HCT116 (cell line): ENCODE data around the gene STK32B. TPM values are rescaled to one million over a fixed set of nuclear protein-coding genes. Genes with fewer than 3 reads are reported as not detected.

ENCODE experiments used
- ATAC-seq: fragments of 200-7000 bp; cut with Tn5 transposase; 2 replicates; pipeline ENCODE4 v1.9.1; 2020; ENCODE audit warnings: mild to moderate bottlenecking, moderate library complexity
- BruUV-seq: library from RNA; stranded (reverse); fragments of 400-500 nt; replicated peaks from 2 replicates; lab custom pipeline; 2021; lab: Mats Ljungman, UMichigan
- CTCF ChIA-PET: fragments of 300-600 bp; sonication (Branson Sonifier 250); formaldehyde crosslinking; loops from one replicate; lab custom pipeline; 2021; ENCODE audit warnings: antibody characterized with exemption; lab: Charles Lee
- POLR2A ChIA-PET: fragments of 300-600, 350-600 bp; sonication (Branson Sonifier 250); formaldehyde crosslinking; loops from one replicate; lab custom pipeline; 2021; ENCODE audit warnings: antibody characterized with exemption; lab: Charles Lee
- RAD21 ChIA-PET, 2 experiments: fragments of 300-600 bp; sonication (Branson Sonifier 250); formaldehyde crosslinking; loops; one replicate each; lab custom pipeline; 2023; ENCODE audit warnings: low total read pairs in 2 of 2; ENCODE audit not compliant: uncharacterized antibody in 2 of 2, unreplicated experiment in 2 of 2, low non-redundant PET in 1 of 2; lab: Charles Lee
- DNase-seq: peaks from one replicate; pipeline ENCODE4 v3.0.0-alpha.2; 2010; ENCODE audit warnings: low read depth, low spot score
- H2AFZ ChIP-seq: fragments of 200-600 bp; shearing (Covaris generic), sonication (generic); 2 replicates; pipeline ENCODE4 v1.6.1; 2017; ENCODE audit warnings: low read depth, mixed run types, mixed read lengths, antibody characterized with exemption, low read length; ENCODE audit not compliant: poor library complexity, severe bottlenecking
- H3K27ac ChIP-seq: 2 replicates; pipeline ENCODE4 v1.5.1; 2012; ENCODE audit warnings: low read depth, low read length
- H3K27me3 ChIP-seq: fragments of 200-600 bp; sonication (generic); 2 replicates; pipeline ENCODE4 v1.6.1; 2016; ENCODE audit warnings: mixed run types, low read length, mixed read lengths; ENCODE audit not compliant: insufficient read depth
- H3K36me3 ChIP-seq, 2 experiments: fragments of 200-500 bp in 1 of 2; fragments of 200-600 bp in 1 of 2; sonication (Bioruptor generic) in 1 of 2; sonication (generic) in 1 of 2; 2 replicates each; pipeline versions ENCODE4 v1.5.1 to v1.6.1; 2014 to 2016; ENCODE audit warnings: low read length in 2 of 2, inconsistent platforms in 1 of 2, mixed read lengths in 1 of 2, mixed run types in 1 of 2; ENCODE audit not compliant: insufficient read depth in 2 of 2, control insufficient read depth in 1 of 2
- H3K4me1 ChIP-seq, 2 experiments: fragments of 200-600 bp in 1 of 2; sonication (generic) in 1 of 2; 2 replicates each; pipeline versions ENCODE4 v1.5.1 to v1.6.1; 2012 to 2017; ENCODE audit warnings: low read length in 2 of 2, inconsistent platforms in 1 of 2, mild to moderate bottlenecking in 1 of 2, mixed read lengths in 1 of 2, mixed run types in 1 of 2, moderate library complexity in 1 of 2; ENCODE audit not compliant: insufficient read depth in 2 of 2, control insufficient read depth in 1 of 2
- H3K4me2 ChIP-seq: fragments of 200-600 bp; sonication (generic); 2 replicates; pipeline ENCODE4 v1.6.1; 2017; ENCODE audit warnings: mixed run types, low read length, mixed read lengths
- H3K4me3 ChIP-seq, 2 experiments: fragments of 200-600 bp in 1 of 2; sonication (generic) in 1 of 2; replicated peaks in 1 of 2; 2 replicates each; pipeline ENCODE4 v1.5.1; 2011 to 2016; ENCODE audit warnings: low read length in 2 of 2, control low read depth in 1 of 2, low read depth in 1 of 2, mild to moderate bottlenecking in 1 of 2, mixed read lengths in 1 of 2, mixed run types in 1 of 2
- H3K79me2 ChIP-seq: fragments of 200-600 bp; sonication (generic); 2 replicates; pipeline ENCODE4 v1.6.1; 2017; ENCODE audit warnings: mild to moderate bottlenecking, mixed run types, low read length, moderate library complexity, mixed read lengths; ENCODE audit not compliant: insufficient read depth
- H3K9ac ChIP-seq: fragments of 200-600 bp; sonication (generic); 2 replicates; pipeline ENCODE4 v1.6.1; 2016; ENCODE audit warnings: low read length, mixed read lengths
- H3K9me2 ChIP-seq: fragments of 200-600 bp; sonication (generic), shearing (Covaris generic); 2 replicates; pipeline ENCODE4 v1.6.1; 2017; ENCODE audit warnings: mixed run types, mild to moderate bottlenecking, moderate library complexity; ENCODE audit not compliant: insufficient read depth
- H3K9me3 ChIP-seq, 2 experiments: fragments of 200-500 bp in 1 of 2; fragments of 200-600 bp in 1 of 2; sonication (Bioruptor generic) in 1 of 2; sonication (generic) in 1 of 2; 2 replicates each; pipeline ENCODE4 v1.6.1; 2014 to 2017; ENCODE audit warnings: low read length in 2 of 2, mixed read lengths in 2 of 2, inconsistent platforms in 1 of 2, low read depth in 1 of 2, mild to moderate bottlenecking in 1 of 2, mixed run types in 1 of 2, moderate library complexity in 1 of 2; ENCODE audit not compliant: control insufficient read depth in 1 of 2, insufficient read depth in 1 of 2
- H4K20me1 ChIP-seq: fragments of 200-600 bp; sonication (generic), shearing (Covaris generic); 2 replicates; pipeline ENCODE4 v1.6.1; 2017; ENCODE audit warnings: mixed run types, mild to moderate bottlenecking, moderate library complexity; ENCODE audit not compliant: insufficient read depth
- JUND ChIP-seq: IDR thresholded peaks from 2 replicates; pipeline ENCODE4 v1.6.1; 2012
- POLR2A ChIP-seq: IDR thresholded peaks from 2 replicates; pipeline ENCODE4 v1.7.0; 2011; ENCODE audit warnings: borderline replicate concordance; ENCODE audit not compliant: insufficient read depth, insufficient read length; ENCODE audit errors: extremely low read depth
- REST ChIP-seq: IDR thresholded peaks from 2 replicates; pipeline ENCODE4 v1.6.1; 2012; ENCODE audit warnings: low read depth
- SRF ChIP-seq: IDR thresholded peaks from 2 replicates; pipeline ENCODE4 v1.6.1; 2012; ENCODE audit warnings: low read depth
- TCF7L2 ChIP-seq: IDR thresholded peaks from 2 replicates; pipeline ENCODE4 v1.7.0; 2011; ENCODE audit warnings: borderline replicate concordance, inconsistent platforms; ENCODE audit not compliant: insufficient read depth, insufficient read length; ENCODE audit errors: extremely low read depth
- ZBTB33 ChIP-seq: IDR thresholded peaks from 2 replicates; pipeline ENCODE4 v1.6.1; 2011; ENCODE audit warnings: mild to moderate bottlenecking, low read length, moderate library complexity; ENCODE audit not compliant: insufficient replicate concordance; ENCODE audit errors: extremely low read depth
- intact Hi-C: fragments of 100-400 bp; cut with micrococcal nuclease; formaldehyde crosslinking; loops from 2 replicates; pipeline ENCODE4 v1.10.0; 2022
- total RNA-seq: library from RNA; stranded (reverse); gene quantifications from one replicate; pipeline ENCODE4 v1.2.1, GENCODE V29; 2021; ENCODE audit not compliant: unreplicated experiment

STK32B gene
- total RNA-seq, 1 experiment from 2014 or later, result not detected

- no peak for TF ChIP-seq REST
- no peak for TF ChIP-seq JUND
- TF ChIP-seq ZBTB33, result no peak
- no peak for TF ChIP-seq POLR2A
- TF ChIP-seq, all 23 proteins: peak for 0
Observed at GRCh38 chr4:5515646-5516045, 464.4 kb downstream of the STK32B start (continued).

GRCh38 chr4:5517372-5517771 is 466.1 kb downstream of the STK32B start:
- ChIA-PET POLR2A (no interaction called here), CTCF (no interaction called here), RAD21 (no interaction called here)
- DNase-seq, result no peak
- no TSS peak for BruUV-seq
- intact Hi-C loops, result no loop called here
- no peak overlapping the region for H3K27ac ChIP-seq
- H3K4me3 ChIP-seq, result no peak overlapping the region
- H2AFZ ChIP-seq, result no peak overlapping the region
- H3K4me2 ChIP-seq, result no peak overlapping the region
- H3K36me3 ChIP-seq, result no peaks in the 10 kb centered on the region
- TF ChIP-seq TCF7L2 (no peak), SRF (no peak), REST (no peak), ZBTB33 (no peak)
- no peak for ATAC-seq
- no peak overlapping the region for H3K9ac ChIP-seq
- H3K79me2 ChIP-seq, result no peaks in the 10 kb centered on the region
- no peaks in the 10 kb centered on the region for H4K20me1 ChIP-seq
- H3K4me1 ChIP-seq, result no peaks in the 10 kb centered on the region
- no peaks in the 10 kb centered on the region for H3K27me3 ChIP-seq
- H3K9me3 ChIP-seq, result no peaks in the 10 kb centered on the region
- H3K9me2 ChIP-seq, result no peaks in the 10 kb centered on the region
